Tibial nerve (tissue), 4 donors: ENCODE data around the gene LIPG. TPM values are rescaled to one million over a fixed set of nuclear protein-coding genes. Genes with fewer than 3 reads are reported as not detected.

Experiments used
- DNase-seq, 2 donors: peaks; one replicate each; pipeline ENCODE4 v3.0.0-alpha.2; 2019; ENCODE audit warnings: low spot score in 2 of 2
- H3K27ac ChIP-seq, 4 donors: fragments of 200-600 bp; sonication (generic) in 3 of 4; one replicate each; pipeline ENCODE4 v1.5.1; 2017 to 2019; ENCODE audit warnings: mild to moderate bottlenecking in 1 of 4
- H3K27me3 ChIP-seq, 2 donors: fragments of 200-600 bp; sonication (generic) in 1 of 2; one replicate each; pipeline versions ENCODE4 v1.5.1 to v1.6.0; 2017 to 2019
- H3K36me3 ChIP-seq, 3 donors: fragments of 200-600 bp; sonication (generic); one replicate each; pipeline ENCODE4 v1.5.1; 2018 to 2019
- H3K4me1 ChIP-seq, 4 donors: fragments of 200-600 bp; sonication (generic) in 3 of 4; one replicate each; pipeline ENCODE4 v1.5.1; 2017 to 2019
- H3K4me3 ChIP-seq, 4 donors: fragments of 200-600 bp; sonication (generic) in 3 of 4; one replicate each; pipeline ENCODE4 v1.5.1; 2017 to 2019; ENCODE audit warnings: mild to moderate bottlenecking in 1 of 4, moderate library complexity in 1 of 4
- H3K9me3 ChIP-seq, 4 donors: fragments of 200-600 bp; sonication (generic) in 3 of 4; one replicate each; pipeline ENCODE4 v1.5.1; 2017 to 2019
- EP300 ChIP-seq, 2 donors: sonication (generic); formaldehyde crosslinking; IDR thresholded peaks; one replicate each; pipeline ENCODE4 v1.6.1; 2017; ENCODE audit warnings: antibody characterized with exemption in 2 of 2, mild to moderate bottlenecking in 1 of 2
- POLR2A ChIP-seq, 2 donors: fragments of 450-650 bp; IDR thresholded peaks; one replicate each; pipeline ENCODE4 v1.6.1; 2017; ENCODE audit warnings: antibody characterized with exemption in 2 of 2, mild to moderate bottlenecking in 2 of 2, moderate library complexity in 2 of 2
- WGBS, 2 donors: methylation state at CpG; one replicate each; pipeline ENCODE4 v1.1.5; 2018; 5-methylcytosine and 5-hydroxymethylcytosine counted together
- total RNA-seq, 4 donors: library from RNA; depleted of rRNA; stranded (reverse); fragments of >200 nt; gene quantifications; one replicate each; pipeline ENCODE4 v1.1.0, GENCODE V29; 2016
- TF ChIP-seq, protein P1 (sequence below), 5 experiments: fragments of 200-600 bp in 3 of 5; fragments of 450-650 bp in 2 of 5; sonication (generic) in 3 of 5; IDR thresholded peaks; one replicate each; pipeline ENCODE4 v1.5.1; 2016 to 2019; ENCODE audit warnings: antibody characterized with exemption in 5 of 5, mild to moderate bottlenecking in 3 of 5, moderate library complexity in 2 of 5

LIPG gene
- total RNA-seq, 4 donors from 2014 or later = 0.39 to 0.44 TPM; not detected in 2

DNA sequence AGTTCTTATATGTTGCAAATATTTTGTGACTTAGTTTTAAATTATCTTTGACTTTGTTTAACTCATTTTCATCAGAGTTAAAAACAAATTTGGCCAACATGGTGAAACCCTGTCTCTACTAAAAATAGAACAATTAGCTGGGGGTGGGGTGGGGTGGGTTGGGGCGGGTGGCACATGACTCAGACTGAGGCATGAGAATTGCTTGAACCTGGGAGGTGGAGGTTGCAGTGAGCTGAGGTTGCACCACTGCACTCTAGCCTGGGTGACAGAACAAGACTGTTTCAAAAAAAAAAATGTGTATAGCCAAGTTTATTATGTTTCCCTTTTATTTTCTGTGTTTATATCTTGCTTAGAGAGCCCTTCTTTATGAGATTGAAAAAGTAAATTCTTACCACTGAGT is 14.2 kb upstream of the LIPG start:
- Histone ChIP-seq H3K4me3 (no peak overlapping the region), H3K27me3 (no peaks in the 10 kb centered on the region), H3K9me3 (no peaks in the 10 kb centered on the region), H3K27ac (no peak overlapping the region), H3K4me1 (no peaks in the 10 kb centered on the region), H3K36me3 (no peaks in the 10 kb centered on the region)
- no peak for DNase-seq
- WGBS, 2 donors = 38 to 39% methylated on average over 1 of the region's 1 CpG
- TF ChIP-seq POLR2A (IDR thresholded peaks at IDR 0.05) = no peak
- no peak for TF ChIP-seq EP300 (IDR thresholded peaks at IDR 0.05)
- TF ChIP-seq, protein P1, sequence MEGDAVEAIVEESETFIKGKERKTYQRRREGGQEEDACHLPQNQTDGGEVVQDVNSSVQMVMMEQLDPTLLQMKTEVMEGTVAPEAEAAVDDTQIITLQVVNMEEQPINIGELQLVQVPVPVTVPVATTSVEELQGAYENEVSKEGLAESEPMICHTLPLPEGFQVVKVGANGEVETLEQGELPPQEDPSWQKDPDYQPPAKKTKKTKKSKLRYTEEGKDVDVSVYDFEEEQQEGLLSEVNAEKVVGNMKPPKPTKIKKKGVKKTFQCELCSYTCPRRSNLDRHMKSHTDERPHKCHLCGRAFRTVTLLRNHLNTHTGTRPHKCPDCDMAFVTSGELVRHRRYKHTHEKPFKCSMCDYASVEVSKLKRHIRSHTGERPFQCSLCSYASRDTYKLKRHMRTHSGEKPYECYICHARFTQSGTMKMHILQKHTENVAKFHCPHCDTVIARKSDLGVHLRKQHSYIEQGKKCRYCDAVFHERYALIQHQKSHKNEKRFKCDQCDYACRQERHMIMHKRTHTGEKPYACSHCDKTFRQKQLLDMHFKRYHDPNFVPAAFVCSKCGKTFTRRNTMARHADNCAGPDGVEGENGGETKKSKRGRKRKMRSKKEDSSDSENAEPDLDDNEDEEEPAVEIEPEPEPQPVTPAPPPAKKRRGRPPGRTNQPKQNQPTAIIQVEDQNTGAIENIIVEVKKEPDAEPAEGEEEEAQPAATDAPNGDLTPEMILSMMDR (IDR thresholded peaks at IDR 0.05) = no peak

DNA sequence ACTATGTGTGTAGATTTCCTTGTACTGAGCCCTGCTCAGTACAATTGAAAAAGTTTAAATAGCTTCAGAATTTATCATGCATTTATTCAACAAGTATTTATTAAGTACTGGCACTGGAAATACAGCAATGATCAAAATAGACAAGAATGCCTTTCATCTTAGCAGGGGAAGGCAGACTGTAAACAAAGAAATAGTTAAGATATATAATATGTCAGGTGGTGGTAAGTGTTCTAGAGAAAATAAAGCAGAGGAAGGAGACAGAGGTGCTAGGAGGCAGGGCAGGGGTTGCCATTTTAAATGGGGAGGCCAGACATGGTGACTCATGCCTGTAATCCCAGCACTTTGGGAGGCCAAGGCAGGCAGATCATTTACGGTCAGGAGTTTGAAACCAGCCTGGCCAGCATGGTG is 13.6 kb upstream of the LIPG start:
- Histone ChIP-seq H3K9me3 (peaks cover 0 to under 1% (median 0%) of the 10 kb centered on the region in 4 donors), H3K36me3 (no peaks in the 10 kb centered on the region), H3K27ac (no peak overlapping the region), H3K4me3 (no peak overlapping the region), H3K4me1 (no peaks in the 10 kb centered on the region), H3K27me3 (no peaks in the 10 kb centered on the region)
- 80 to 84% methylated on average over 1 of the region's 1 CpG for WGBS, 2 donors
- TF ChIP-seq EP300 (IDR thresholded peaks at IDR 0.05) (no peak), POLR2A (IDR thresholded peaks at IDR 0.05) (no peak)
- TF ChIP-seq, protein P1 (IDR thresholded peaks at IDR 0.05) = no peak
- DNase-seq = no peak

DNA sequence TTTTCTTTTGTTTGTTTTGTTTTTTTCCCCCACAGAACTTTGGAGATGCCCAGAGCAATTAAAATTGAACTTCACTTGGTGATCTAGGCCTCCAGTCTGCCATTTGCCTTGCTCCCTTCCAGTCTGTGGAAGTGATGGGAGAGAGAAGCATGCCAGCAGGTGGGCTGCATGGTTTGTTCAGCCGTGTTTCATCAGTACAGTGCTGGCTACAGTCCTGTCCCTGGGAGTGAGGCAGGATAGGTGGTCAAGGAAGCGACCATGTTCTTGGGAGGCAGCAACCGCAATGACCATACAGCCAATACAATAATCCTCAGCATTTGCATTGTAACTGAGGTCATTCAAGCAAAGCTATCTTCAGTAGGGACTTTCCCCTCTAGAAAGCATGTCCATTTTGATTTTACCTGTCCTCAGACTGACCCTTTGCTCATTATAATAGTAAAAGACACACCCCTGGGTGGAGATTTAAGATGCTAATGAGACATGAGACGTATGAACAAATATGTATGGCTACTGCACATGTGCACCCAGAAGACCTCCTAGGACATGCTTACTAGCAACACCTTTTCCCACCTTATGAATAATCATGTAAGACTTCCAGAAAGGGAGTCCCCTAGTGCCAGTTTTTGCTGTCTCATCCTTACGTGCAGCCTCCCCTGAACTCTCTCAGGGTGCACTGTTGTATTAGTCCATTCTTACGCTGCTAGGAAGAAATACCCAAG is 11.1 kb upstream of the LIPG start:
- TF ChIP-seq EP300 (IDR thresholded peaks at IDR 0.05) (no peak), POLR2A (IDR thresholded peaks at IDR 0.05) (no peak)
- TF ChIP-seq, protein P1 (IDR thresholded peaks at IDR 0.05) = no peak
- WGBS, 2 donors = 90% methylated on average over 6 of the region's 6 CpGs
- Histone ChIP-seq H3K9me3 (peaks cover 0 to 2% (median 0%) of the 10 kb centered on the region in 4 donors), H3K4me3 (no peak overlapping the region), H3K36me3 (no peaks in the 10 kb centered on the region), H3K27ac (no peak overlapping the region), H3K4me1 (no peaks in the 10 kb centered on the region), H3K27me3 (no peaks in the 10 kb centered on the region)
- no peak for DNase-seq

DNA sequence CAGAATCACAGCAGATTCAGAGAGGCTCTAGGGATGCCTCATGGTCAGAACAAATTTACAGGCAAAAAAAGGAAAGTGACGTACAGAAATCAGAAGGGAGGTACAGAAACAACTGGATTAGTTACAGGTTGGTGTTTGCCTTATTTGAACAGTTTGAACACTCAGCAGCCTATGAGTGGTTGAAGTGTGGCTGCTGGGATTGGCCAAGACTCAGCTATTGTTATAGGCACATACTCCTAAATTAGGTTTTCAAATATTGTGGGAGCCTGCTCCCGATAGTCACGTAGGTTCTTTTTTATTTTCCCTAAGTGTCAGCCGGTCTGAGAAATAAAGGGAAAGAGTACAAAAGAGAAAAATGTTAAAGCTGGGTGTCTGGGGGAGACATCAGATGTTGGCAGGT is 8.9 kb upstream of the LIPG start:
- H3K4me1 ChIP-seq = no peaks in the 10 kb centered on the region
- no peak overlapping the region for H3K27ac ChIP-seq
- peaks cover 0 to 2% (median 0%) of the 10 kb centered on the region in 4 donors for H3K9me3 ChIP-seq
- TF ChIP-seq POLR2A (IDR thresholded peaks at IDR 0.05) (no peak), EP300 (IDR thresholded peaks at IDR 0.05) (no peak)
- TF ChIP-seq, protein P1 (IDR thresholded peaks at IDR 0.05) = no peak
- no peaks in the 10 kb centered on the region for H3K36me3 ChIP-seq
- no peak overlapping the region for H3K4me3 ChIP-seq
- no peak for DNase-seq
- no peaks in the 10 kb centered on the region for H3K27me3 ChIP-seq
- WGBS, 2 donors = 83 to 85% methylated on average over 4 of the region's 4 CpGs

DNA sequence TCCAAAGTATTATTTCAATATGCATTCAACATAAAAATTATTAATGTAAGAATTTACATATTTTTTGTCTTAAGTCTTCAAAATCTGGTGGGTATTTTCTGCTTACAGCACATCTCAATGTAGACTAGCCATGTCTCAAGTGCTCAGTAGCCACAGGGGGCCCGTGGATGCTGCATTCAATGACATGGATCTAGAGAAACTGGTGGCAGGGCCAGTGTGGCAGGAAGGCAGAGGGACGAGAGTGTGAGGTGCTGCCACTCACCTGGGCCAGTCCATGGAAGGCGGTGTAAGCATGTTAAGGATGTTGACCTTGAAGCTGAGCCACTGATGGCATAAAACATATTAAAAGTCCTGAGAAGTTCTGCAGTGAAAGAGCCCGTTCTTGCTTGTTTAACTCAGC is 6.2 kb upstream of the LIPG start:
- 87 to 90% methylated on average over 4 of the region's 4 CpGs for WGBS, 2 donors
- no peak for DNase-seq
- Histone ChIP-seq H3K9me3 (peaks cover 0 to 2% (median 0%) of the 10 kb centered on the region in 4 donors), H3K4me1 (peaks cover 0 to 4% (median 3%) of the 10 kb centered on the region in 4 donors), H3K4me3 (no peak overlapping the region), H3K27me3 (peaks cover 0 to 17% of the 10 kb centered on the region in 2 donors), H3K36me3 (no peaks in the 10 kb centered on the region), H3K27ac (no peak overlapping the region)
- TF ChIP-seq, protein P1 (IDR thresholded peaks at IDR 0.05) = no peak
- TF ChIP-seq EP300 (IDR thresholded peaks at IDR 0.05) = no peak
- no peak for TF ChIP-seq POLR2A (IDR thresholded peaks at IDR 0.05)
